Left renal cortex interstitium (tissue), 4 donors: Measurements from ENCODE around the gene DMWD. TPM values are rescaled to one million over a fixed set of nuclear protein-coding genes. Genes with fewer than 3 reads are reported as not detected.

Source experiments
- DNase-seq, 4 donors: peaks; one replicate each; pipeline ENCODE4 v3.0.0-alpha.2; 2013; ENCODE audit warnings: low read depth in 4 of 4, low spot score in 2 of 4, missing footprints in 1 of 4
- polyA plus RNA-seq, 4 donors: library from polyadenylated mRNA; unstranded; fragments of 120-200 nt; gene quantifications; one replicate each; pipeline ENCODE4 v1.2.1, GENCODE V29; 2013; ENCODE audit not compliant: insufficient read length in 4 of 4

Gene DMWD
- polyA plus RNA-seq, 4 donors: 24.1 to 56.1 (median 39.9) TPM

- no peak for DNase-seq
These were observed 20.4 kb downstream of the DMWD start for GRCh38 chr19:45772130-45772840.

- no peak for DNase-seq
These were observed 21.2 kb downstream of the DMWD start for GRCh38 chr19:45771311-45771933.

- peak in 3 of 4 donors; percentile 89 to 95 (median 94) for DNase-seq
These were observed 22.2 kb downstream of the DMWD start for GRCh38 chr19:45770192-45771101.

GRCh38 chr19:45769821-45770191, 22.8 kb downstream of the DMWD start:
- no peak for DNase-seq

GRCh38 chr19:45768984-45769782, 23.5 kb downstream of the DMWD start, which contains the start of gene SIX5:
Gene SIX5 (minus strand): TSS chr19:45769252. CDS start chr19:45768844, 408 bp downstream.
- peak; percentile 91 to 98 (median 95) for DNase-seq

- no peak for DNase-seq
These were observed 24.0 kb downstream of the DMWD start for GRCh38 chr19:45768655-45768983.

GRCh38 chr19:45767881-45768654, 24.6 kb downstream of the DMWD start:
- peak in 1 of 4 donors; percentile 42 for DNase-seq

GRCh38 chr19:45767410-45767880, 25.2 kb downstream of the DMWD start:
- peak in 2 of 4 donors; percentile 86 to 87 for DNase-seq

GRCh38 chr19:45766869-45767346, 25.7 kb downstream of the DMWD start:
- DNase-seq: no peak

- DNase-seq: no peak
These were observed 26.3 kb downstream of the DMWD start for GRCh38 chr19:45766296-45766868.

GRCh38 chr19:45765702-45766295, 26.8 kb downstream of the DMWD start:
- DNase-seq: no peak

GRCh38 chr19:45764945-45765701, 27.5 kb downstream of the DMWD start:
- DNase-seq: no peak

- DNase-seq: no peak
These were observed 28.2 kb downstream of the DMWD start for GRCh38 chr19:45764475-45764874.

GRCh38 chr19:45763691-45764294, 28.9 kb downstream of the DMWD start:
- no peak for DNase-seq

GRCh38 chr19:45762870-45763631, 29.6 kb downstream of the DMWD start:
- DNase-seq: no peak

- DNase-seq: no peak
These were observed 30.9 kb downstream of the DMWD start for GRCh38 chr19:45761714-45762113.

- no peak for DNase-seq
These were observed 33.7 kb downstream of the DMWD start for GRCh38 chr19:45758921-45759320.
